DND-41 (cell line): ENCODE data around the gene STN1.

Experiments
- ATAC-seq: fragments of 200-7000 bp; cut with Tn5 transposase; 3 replicates; pipeline ENCODE4 v1.9.1; 2021; ENCODE audit warnings: low read depth; ENCODE audit not compliant: insufficient read depth
- DNase-seq: peaks from one replicate; pipeline ENCODE4 v3.0.0-alpha.2; 2020
- H2AFZ ChIP-seq: 2 replicates; pipeline ENCODE4 v1.6.0; 2012; ENCODE audit warnings: low read depth, low read length
- H3K27ac ChIP-seq: 2 replicates; pipeline ENCODE4 v1.5.1; 2012; ENCODE audit warnings: low read length, inconsistent platforms
- H3K27me3 ChIP-seq: fragments of 200-600 bp; sonication (generic); 2 replicates; pipeline ENCODE4 v1.6.0; 2012; ENCODE audit warnings: low read length, mild to moderate bottlenecking, inconsistent platforms; ENCODE audit not compliant: insufficient read depth, poor library complexity
- H3K36me3 ChIP-seq: 2 replicates; pipeline ENCODE4 v1.5.1; 2012; ENCODE audit warnings: low read length, inconsistent platforms; ENCODE audit not compliant: insufficient read depth
- H3K4me1 ChIP-seq: 2 replicates; pipeline ENCODE4 v1.5.1; 2012; ENCODE audit warnings: mild to moderate bottlenecking, low read length; ENCODE audit not compliant: insufficient read depth
- H3K4me2 ChIP-seq: 2 replicates; pipeline ENCODE4 v1.6.0; 2012; ENCODE audit warnings: mild to moderate bottlenecking, moderate library complexity, low read length, inconsistent platforms; ENCODE audit not compliant: insufficient read depth
- H3K4me3 ChIP-seq, 2 experiments: fragments of 200-600 bp in 1 of 2; shearing (Covaris generic) in 1 of 2; 2 replicates each; pipeline ENCODE4 v1.5.1; 2012 to 2016; ENCODE audit warnings: inconsistent platforms in 2 of 2, low read length in 2 of 2, mild to moderate bottlenecking in 2 of 2, low read depth in 1 of 2, moderate library complexity in 1 of 2
- H3K79me2 ChIP-seq: 2 replicates; pipeline ENCODE4 v1.6.0; 2012; ENCODE audit warnings: low read length, inconsistent platforms; ENCODE audit not compliant: insufficient read depth
- H3K9ac ChIP-seq: 2 replicates; pipeline ENCODE4 v1.6.0; 2012; ENCODE audit warnings: low read depth, mild to moderate bottlenecking, inconsistent platforms, low read length, moderate library complexity
- H3K9me3 ChIP-seq: 2 replicates; pipeline ENCODE4 v1.5.1; 2012; ENCODE audit warnings: low read length, moderate library complexity, mild to moderate bottlenecking, inconsistent platforms; ENCODE audit not compliant: insufficient read depth, severe bottlenecking
- H4K20me1 ChIP-seq: 2 replicates; pipeline ENCODE4 v1.6.0; 2012; ENCODE audit warnings: low read length; ENCODE audit not compliant: insufficient read depth
- EZH2 ChIP-seq: IDR thresholded peaks from 3 replicates; pipeline ENCODE4 v1.6.1; 2012; ENCODE audit warnings: borderline replicate concordance, low read depth, mild to moderate bottlenecking, moderate library complexity, low read length, inconsistent platforms; ENCODE audit not compliant: severe bottlenecking
- TF ChIP-seq, protein P1 (sequence below): IDR thresholded peaks from 2 replicates; pipeline ENCODE4 v1.5.1; 2012; ENCODE audit warnings: borderline replicate concordance, low read length, moderate library complexity, mild to moderate bottlenecking; ENCODE audit not compliant: poor library complexity, severe bottlenecking; ENCODE audit errors: extremely low read depth

Gene STN1

DNA sequence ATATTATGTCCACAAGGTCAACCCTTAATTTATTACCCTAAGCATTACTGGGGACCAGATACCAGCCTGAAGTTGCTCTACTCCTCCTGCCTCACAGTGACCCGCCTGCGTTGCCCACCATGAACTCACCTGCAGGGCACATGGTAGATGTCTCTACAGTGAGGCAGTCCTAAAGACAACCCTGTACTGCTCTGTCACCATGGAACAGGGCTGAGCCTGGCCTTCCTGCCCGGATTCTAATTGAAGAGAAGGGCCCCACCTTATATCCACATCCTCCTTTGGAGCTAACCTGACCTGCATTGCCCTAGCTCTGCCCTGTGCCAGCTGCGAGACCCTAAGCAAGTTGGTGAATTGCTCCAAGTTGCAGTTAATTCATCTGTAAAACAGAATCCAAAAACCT, 66.7 kb downstream of the STN1 start:
- Histone ChIP-seq H3K36me3 (no peaks in the 10 kb centered on the region), H3K4me2 (no peak overlapping the region), H4K20me1 (0 out of 2 replicates have a peak, but pooled peaks cover 6% of the 10 kb centered on the region), H3K9me3 (no peaks in the 10 kb centered on the region), H3K9ac (no peak overlapping the region), H3K27me3 (peaks cover 51% of the 10 kb centered on the region), H3K4me3 (no peak overlapping the region), H3K4me1 (no peaks in the 10 kb centered on the region), H2AFZ (no peak overlapping the region), H3K79me2 (no peaks in the 10 kb centered on the region), H3K27ac (no peak overlapping the region)
- DNase-seq = no peak
- ATAC-seq = no peak
- TF ChIP-seq, protein P1, sequence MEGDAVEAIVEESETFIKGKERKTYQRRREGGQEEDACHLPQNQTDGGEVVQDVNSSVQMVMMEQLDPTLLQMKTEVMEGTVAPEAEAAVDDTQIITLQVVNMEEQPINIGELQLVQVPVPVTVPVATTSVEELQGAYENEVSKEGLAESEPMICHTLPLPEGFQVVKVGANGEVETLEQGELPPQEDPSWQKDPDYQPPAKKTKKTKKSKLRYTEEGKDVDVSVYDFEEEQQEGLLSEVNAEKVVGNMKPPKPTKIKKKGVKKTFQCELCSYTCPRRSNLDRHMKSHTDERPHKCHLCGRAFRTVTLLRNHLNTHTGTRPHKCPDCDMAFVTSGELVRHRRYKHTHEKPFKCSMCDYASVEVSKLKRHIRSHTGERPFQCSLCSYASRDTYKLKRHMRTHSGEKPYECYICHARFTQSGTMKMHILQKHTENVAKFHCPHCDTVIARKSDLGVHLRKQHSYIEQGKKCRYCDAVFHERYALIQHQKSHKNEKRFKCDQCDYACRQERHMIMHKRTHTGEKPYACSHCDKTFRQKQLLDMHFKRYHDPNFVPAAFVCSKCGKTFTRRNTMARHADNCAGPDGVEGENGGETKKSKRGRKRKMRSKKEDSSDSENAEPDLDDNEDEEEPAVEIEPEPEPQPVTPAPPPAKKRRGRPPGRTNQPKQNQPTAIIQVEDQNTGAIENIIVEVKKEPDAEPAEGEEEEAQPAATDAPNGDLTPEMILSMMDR = no peak
- TF ChIP-seq EZH2 = no peak

DNA sequence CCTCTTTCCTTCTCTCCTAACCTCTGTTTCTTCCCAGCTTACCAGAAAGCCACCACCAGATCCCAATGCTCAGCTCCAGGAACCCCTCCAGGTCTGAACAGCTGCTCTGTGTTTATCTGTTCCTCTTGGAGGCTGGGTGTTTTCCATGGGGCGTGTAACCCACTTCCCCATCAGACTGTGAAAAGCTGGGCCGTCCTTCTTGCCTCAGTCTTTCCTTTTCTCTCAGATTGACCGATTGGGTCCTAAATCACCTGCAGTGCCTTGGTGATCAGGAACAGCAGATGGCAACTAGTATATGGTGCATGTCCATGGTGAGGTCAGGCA, 67.5 kb downstream of the STN1 start:
- Histone ChIP-seq H3K9me3 (no peaks in the 10 kb centered on the region), H3K79me2 (no peaks in the 10 kb centered on the region), H3K4me1 (no peaks in the 10 kb centered on the region), H3K9ac (no peak overlapping the region), H3K27ac (no peak overlapping the region), H3K27me3 (peaks cover 51% of the 10 kb centered on the region), H3K4me2 (no peak overlapping the region), H4K20me1 (0 out of 2 replicates have a peak, but pooled peaks cover 6% of the 10 kb centered on the region), H2AFZ (no peak overlapping the region), H3K36me3 (no peaks in the 10 kb centered on the region), H3K4me3 (no peak overlapping the region)
- ATAC-seq (no peak), DNase-seq (no peak)
- TF ChIP-seq EZH2 = no peak
- TF ChIP-seq, protein P1 = no peak

DNA sequence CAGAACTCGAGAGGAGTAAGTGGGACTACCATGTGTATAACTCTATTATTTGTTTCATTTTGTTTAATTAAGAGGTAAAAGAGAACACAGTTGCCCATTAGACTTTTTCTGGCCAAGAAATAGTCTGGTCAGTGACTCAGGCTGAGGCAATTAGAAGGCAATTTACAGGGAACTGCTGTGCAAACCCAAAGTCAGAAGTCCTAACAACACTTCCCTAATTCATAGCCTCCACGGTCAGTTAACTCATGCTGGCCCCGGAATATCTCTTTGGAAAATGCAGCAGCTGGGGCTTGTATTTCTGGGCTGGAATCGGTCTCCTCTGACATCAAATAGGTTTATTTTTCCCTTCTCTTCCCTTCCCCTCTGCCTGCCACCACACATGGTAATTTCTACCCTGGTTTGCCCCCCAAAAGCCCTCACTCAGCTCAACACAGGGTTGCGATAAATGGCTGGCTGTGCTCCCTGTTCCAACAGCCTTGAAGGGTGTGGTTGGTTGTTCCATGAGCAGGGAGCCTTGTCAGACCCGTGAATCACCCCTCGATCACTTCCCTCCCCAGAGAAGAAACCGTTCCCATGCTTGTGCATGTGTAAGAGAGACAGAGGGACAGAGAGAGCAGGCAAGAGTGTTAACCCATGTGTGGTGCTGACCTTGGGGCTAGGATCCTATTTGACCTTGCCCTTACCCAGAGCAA, 68.0 kb downstream of the STN1 start:
- no peak overlapping the region for H3K4me2 ChIP-seq

More for the DNA sequence above, 68.0 kb downstream of the STN1 start:
- H2AFZ ChIP-seq = no peak overlapping the region
- H3K27me3 ChIP-seq = peaks cover 50% of the 10 kb centered on the region
- no peaks in the 10 kb centered on the region for H3K79me2 ChIP-seq
- no peaks in the 10 kb centered on the region for H3K4me1 ChIP-seq
- 0 out of 2 replicates have a peak, but pooled peaks cover 6% of the 10 kb centered on the region for H4K20me1 ChIP-seq
- no peak for DNase-seq
- ATAC-seq = no peak
- H3K4me3 ChIP-seq = no peak overlapping the region
- H3K9me3 ChIP-seq = no peaks in the 10 kb centered on the region
- TF ChIP-seq EZH2 = no peak
- TF ChIP-seq, protein P1 = no peak
- H3K36me3 ChIP-seq = no peaks in the 10 kb centered on the region
- no peak overlapping the region for H3K9ac ChIP-seq
- no peak overlapping the region for H3K27ac ChIP-seq
